ENCODE measurements around the gene ATP6V1B1.

GRCh38 chr2:70892750-70893149 is 43.0 kb upstream of the ATP6V1B1 start:
- TF ChIP-seq POLR2AphosphoS5 (IDR thresholded peaks at IDR 0.05) = no peak
- no peak for TF ChIP-seq CTCF (IDR thresholded peaks at IDR 0.05)
- TF ChIP-seq EP300 (IDR thresholded peaks at IDR 0.05) = no peak
- TF ChIP-seq POLR2A (IDR thresholded peaks at IDR 0.05) = no peak

All from suprapubic skin (tissue), 4 donors.